Sigmoid colon (tissue), 4 donors: ENCODE measurements around the gene ANKRD36C.
"Not testable (repeated sequence)": the region's sequence is repeated elsewhere in the genome, so short reads cannot be mapped to it uniquely, and the experiment has no call there.

Source experiments
- CTCF ChIP-seq, 4 experiments: fragments of 450-650 bp in 3 of 4; fragments of 200-600 bp in 1 of 4; IDR thresholded peaks; one replicate each; pipeline ENCODE4 v1.5.1; 2016 to 2019; ENCODE audit warnings: antibody characterized with exemption in 4 of 4, mild to moderate bottlenecking in 3 of 4, moderate library complexity in 2 of 4
- POLR2A ChIP-seq, 2 donors: fragments of 450-650 bp; IDR thresholded peaks; one replicate each; pipeline ENCODE4 v1.6.1; 2016; ENCODE audit warnings: antibody characterized with exemption in 2 of 2, mild to moderate bottlenecking in 2 of 2, moderate library complexity in 2 of 2
- POLR2AphosphoS5 ChIP-seq, 4 donors: sonication (generic); formaldehyde crosslinking; IDR thresholded peaks; one replicate each; pipeline ENCODE4 v1.6.1; 2017; ENCODE audit warnings: antibody characterized with exemption in 4 of 4

DNA sequence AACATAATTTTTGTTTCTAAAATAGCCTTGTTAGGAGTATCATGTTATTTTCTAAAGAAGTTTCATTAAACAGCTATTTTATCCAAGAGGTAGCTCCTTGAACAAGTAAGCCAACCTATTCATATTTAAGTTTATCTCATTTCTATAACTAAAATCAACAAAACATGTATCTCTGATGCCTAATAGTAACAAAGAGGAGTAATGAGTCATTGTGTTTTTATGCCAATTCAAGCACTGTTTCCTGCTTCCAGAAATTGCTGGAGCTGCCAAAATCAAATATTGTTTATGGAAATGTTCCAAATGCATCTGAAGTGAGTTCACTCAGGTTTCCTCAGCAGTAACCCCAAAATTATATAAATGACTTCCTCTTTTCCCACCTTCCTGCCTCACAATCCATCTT, 76.5 kb downstream of the ANKRD36C start:
- not testable (repeated sequence) for TF ChIP-seq CTCF, POLR2A, POLR2AphosphoS5 (IDR thresholded peaks at IDR 0.05)
